ENCODE data around the gene TYK2.

- TF ChIP-seq CTCF (IDR thresholded peaks at IDR 0.05) (no peak), POLR2A (IDR thresholded peaks at IDR 0.05) (no peak)
Observed at GRCh38 chr19:10417541-10418234, 37.3 kb upstream of the TYK2 start.

All from ovary (tissue), 3 donors.